Testis (tissue), 2 donors: ENCODE measurements around the gene TEP1.

Experiments used
- POLR2A ChIP-seq: fragments of 450-650 bp; IDR thresholded peaks from one replicate; pipeline ENCODE4 v1.6.1; 2017; ENCODE audit warnings: antibody characterized with exemption, mild to moderate bottlenecking, moderate library complexity
- TF ChIP-seq, protein P1 (sequence below), 3 experiments: fragments of 450-650 bp in 2 of 3; fragments of 200-600 bp in 1 of 3; sonication (generic) in 1 of 3; IDR thresholded peaks; one replicate each; pipeline ENCODE4 v1.5.1; 2016 to 2019; ENCODE audit warnings: antibody characterized with exemption in 3 of 3, mild to moderate bottlenecking in 2 of 3, moderate library complexity in 1 of 3

GRCh38 chr14:20400965-20401593 lies 12.2 kb downstream of the TEP1 start:
- no peak for TF ChIP-seq POLR2A
- TF ChIP-seq, protein P1, sequence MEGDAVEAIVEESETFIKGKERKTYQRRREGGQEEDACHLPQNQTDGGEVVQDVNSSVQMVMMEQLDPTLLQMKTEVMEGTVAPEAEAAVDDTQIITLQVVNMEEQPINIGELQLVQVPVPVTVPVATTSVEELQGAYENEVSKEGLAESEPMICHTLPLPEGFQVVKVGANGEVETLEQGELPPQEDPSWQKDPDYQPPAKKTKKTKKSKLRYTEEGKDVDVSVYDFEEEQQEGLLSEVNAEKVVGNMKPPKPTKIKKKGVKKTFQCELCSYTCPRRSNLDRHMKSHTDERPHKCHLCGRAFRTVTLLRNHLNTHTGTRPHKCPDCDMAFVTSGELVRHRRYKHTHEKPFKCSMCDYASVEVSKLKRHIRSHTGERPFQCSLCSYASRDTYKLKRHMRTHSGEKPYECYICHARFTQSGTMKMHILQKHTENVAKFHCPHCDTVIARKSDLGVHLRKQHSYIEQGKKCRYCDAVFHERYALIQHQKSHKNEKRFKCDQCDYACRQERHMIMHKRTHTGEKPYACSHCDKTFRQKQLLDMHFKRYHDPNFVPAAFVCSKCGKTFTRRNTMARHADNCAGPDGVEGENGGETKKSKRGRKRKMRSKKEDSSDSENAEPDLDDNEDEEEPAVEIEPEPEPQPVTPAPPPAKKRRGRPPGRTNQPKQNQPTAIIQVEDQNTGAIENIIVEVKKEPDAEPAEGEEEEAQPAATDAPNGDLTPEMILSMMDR (IDR thresholded peaks at IDR 0.05), result no peak
